Stimulated activated CD4-positive, alpha-beta T cell treated with anti-CD3 and anti-CD28 coated beads, Interleukin-1b, Interleukin-23, amount 100 ng/mL, for 24 hours (primary cell): ENCODE measurements around the gene MYO1F.
"Not testable (repeated sequence)": the region's sequence is repeated elsewhere in the genome, so short reads cannot be mapped to it uniquely, and the experiment has no call there.

Experiments
- DNase-seq, 4 experiments: peaks; one replicate each; pipeline ENCODE4 v3.0.0-alpha.2; 2020; ENCODE audit warnings: low read depth in 4 of 4, low spot score in 1 of 4

The MYO1F gene

GRCh38 chr19:8567522-8568172 is 9.6 kb downstream of the MYO1F start:
- no peak for DNase-seq

- no peak for DNase-seq
Measured at GRCh38 chr19:8566855-8567254, 10.4 kb downstream of the MYO1F start.

GRCh38 chr19:8564866-8565265 is 12.4 kb downstream of the MYO1F start:
- DNase-seq, result not testable (repeated sequence)

DNA sequence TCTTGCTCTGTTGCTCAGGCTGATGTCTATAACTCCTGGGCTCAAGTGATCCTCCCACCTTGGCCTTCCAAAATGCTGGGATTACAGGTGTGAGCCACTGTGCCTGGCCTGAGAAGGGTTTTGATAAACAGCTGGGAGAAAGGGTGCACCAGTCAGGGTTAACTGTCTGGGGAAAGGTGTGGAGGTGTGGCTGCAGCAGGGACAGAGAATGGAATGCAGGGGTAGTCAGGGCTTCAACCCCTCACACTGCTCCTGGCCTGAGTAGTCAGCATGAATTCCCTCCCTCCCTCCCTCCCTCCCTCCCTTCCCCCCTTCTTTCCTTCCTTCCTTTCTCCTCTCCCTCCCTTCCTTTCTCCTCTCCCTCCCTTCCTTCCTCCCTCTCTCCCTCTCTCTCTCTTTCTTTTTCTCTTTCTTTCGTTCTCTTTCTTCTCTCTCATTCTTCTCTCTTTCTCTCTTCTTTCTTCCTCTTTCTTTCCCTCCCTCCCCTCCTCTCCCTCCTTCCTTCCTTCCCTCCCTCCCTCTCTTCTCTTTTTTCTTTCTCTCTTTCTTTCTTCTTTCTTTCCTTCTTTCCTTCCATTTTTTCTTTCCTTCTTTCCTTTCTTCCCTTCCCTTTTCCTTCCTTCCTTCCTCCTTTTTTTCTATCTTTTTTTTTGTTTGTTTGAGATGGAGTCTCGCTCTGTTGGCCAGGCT is 16.0 kb downstream of the MYO1F start:
- DNase-seq, result no peak

- DNase-seq, result no peak
Measured at GRCh38 chr19:8558325-8558724, 18.9 kb downstream of the MYO1F start.

- DNase-seq, result no peak
Measured at GRCh38 chr19:8557642-8558238, 19.5 kb downstream of the MYO1F start.

DNA sequence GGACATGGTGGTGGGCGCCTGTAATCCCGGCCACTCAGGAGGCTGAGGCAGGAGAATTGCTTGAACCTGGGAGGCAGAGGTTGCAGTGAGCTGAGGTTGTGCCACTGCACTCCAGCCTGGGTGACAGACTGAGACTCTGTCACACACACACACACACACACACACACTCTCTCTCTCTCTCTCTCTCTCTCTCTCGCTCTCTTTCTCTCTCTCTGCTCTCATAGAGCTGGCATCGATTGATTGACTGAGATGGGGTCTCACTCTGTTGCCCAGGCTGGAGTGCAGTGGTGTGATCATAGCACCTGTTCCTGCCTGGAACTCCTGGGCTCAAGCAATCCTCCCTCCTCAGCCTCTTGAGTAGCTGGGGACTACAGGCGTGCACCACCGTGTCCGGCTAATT is 23.5 kb downstream of the MYO1F start:
- not testable (repeated sequence) for DNase-seq

DNA sequence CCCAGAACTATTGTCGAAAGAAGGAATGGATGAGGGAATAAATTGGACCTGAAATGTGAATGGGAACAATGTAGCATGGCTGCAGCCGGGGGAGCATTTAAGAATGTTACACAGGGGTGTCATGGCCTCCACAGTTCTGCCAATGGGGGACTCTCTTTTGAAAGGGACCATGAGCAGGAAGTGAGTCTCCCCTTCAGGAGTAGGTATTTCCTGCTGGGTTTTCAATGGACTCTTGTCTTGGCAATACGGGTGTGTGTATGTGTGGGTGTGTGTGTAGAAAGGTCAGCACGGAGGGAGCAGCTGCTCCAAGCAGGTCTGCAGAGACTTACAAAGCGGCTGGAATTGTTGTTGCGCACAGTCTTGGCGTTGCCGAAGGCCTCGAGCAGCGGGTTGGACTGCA is 24.4 kb downstream of the MYO1F start:
- no peak for DNase-seq

DNA sequence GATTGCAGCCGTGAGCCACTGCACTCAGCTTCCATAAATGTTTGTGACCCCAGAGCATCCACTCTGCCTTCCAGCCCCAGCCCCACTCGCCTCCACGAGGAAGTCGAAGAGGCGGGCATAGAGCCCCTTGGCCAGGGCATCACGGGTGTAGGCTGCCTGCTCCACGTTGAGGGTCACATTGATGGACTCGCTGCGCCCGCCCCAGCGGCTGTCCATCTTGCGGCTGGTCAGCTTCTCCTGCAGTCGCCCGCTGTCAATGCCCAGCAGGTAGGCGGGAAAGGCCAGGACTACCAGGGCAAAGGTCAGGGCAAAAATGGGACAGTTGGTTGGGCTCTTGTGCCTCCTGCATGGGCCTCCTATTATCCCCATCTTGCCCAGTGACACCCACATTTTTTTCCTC is 27.2 kb downstream of the MYO1F start:
- DNase-seq, result no peak

DNA sequence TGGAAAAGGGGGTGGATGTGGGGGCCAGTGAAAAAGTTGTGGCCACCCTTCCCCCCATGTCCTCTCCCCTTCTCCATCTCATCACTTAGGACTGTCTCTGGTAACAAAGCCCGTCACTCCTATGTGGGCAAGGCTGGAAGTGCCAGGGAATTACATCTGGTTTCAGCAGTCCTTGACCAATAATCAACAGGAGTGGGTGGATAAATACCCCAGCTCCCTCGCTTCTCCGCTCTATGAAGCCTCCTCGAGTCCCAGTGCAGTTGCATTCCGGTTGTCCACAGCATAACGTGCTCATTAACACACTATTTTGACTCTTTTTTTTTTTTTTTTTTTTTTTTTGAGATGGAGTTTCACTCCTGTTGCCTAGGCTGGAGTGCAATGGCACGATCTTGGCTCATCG is 31.5 kb downstream of the MYO1F start:
- DNase-seq, result no peak

- no peak for DNase-seq
Measured at GRCh38 chr19:8544168-8544567, 33.1 kb downstream of the MYO1F start.

DNA sequence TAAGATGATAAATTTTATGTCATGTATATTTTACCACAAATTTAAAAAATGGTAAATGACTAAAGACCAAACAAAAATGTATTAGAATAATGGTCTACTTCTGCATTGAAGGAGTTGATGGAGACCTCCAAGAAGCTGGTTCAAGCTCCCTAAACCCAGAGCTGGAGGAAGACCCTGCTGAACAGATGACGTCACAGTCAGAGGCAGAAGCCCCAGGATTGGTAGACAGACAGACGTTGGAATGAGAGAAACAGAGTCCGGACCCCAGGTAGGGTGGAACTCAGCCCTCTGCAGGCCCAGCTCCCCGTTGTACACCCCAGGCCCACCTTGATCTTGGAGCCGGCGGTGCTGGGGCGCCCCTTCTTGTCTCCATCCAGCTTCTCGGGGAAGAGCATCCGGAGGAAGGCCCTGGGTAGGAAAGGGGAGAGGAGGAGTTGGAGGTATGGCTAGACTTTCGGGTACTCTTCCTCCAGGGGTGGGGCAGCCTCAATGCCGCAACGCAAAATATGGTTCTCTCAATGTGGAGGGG is 37.6 kb downstream of the MYO1F start:
- no peak for DNase-seq

DNA sequence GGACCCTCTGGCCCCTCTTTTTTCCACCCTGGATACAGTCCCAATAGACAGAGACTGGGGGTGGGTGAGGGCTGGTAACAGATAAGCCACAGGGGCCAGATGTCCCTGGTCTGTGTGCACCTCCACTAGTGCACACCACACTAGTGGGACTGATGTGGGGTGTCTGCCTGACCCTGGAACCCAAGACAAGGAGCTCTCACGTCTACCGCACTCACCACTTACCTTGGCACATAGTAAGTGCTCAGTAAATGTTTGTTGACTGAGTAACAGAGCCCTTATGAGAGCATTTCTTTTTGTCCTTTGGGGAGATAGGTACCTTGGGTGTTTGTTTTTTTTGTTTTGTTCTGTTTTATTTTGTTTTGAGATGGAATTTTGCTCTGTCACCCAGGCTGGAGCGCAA is 40.1 kb downstream of the MYO1F start:
- DNase-seq, result no peak

DNA sequence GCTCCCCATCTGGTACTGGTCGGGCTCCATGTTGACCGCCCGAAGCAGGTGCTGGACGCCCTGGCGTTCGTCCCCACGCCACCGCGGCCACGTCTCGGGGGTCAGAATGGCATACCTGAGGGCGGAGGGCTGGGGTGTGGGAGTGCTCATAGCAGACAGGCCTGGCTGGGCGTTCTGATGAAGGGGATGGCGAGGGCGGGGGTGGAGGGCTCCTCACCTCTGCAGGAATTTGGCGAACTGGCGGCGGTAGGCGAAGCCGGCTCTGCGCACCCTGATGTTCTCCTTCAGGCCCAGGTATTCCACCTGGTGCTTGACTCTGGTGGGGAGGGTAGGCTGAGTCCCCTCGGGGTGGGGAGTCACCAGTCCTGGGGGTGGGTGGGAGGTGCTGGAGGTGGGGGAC is 41.0 kb downstream of the MYO1F start:
- no peak for DNase-seq

DNA sequence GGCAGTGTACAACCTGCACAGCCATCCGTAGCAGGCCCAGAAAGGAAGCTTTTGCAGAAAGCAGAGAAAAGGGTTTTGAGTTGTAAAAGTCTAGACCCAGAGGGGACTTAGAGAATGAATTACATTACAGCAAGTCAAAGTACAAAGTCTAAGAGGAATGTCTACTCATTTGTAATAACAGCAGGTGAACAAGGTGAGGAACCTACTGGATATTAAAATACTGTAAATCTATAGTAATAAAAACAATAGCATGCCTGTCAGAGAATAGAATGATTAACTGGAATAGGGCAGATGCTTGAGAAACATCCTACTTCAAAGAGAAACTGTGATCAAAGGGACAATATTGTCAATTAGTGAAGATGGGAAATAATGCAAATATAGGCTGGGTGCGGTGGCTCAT is 45.0 kb downstream of the MYO1F start:
- DNase-seq, result no peak

DNA sequence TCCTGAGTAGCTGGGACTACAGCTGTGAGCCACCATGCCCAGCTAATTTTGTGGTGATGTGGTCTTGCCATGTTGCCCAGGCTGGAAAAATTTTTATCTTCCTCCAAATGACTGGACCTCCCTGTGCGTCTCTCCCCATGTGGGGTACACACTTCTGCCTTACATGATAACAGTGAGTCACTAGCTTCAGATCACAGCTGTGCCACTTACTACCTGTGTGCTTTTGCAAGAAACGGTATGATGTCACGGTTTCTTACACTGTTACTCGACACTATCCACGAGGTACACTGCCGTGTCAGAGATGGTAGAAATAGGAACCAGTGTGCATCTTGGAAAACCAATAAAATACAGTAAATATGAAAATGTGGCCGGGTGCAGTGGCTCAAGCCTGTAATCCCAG is 45.8 kb downstream of the MYO1F start:
- no peak for DNase-seq

GRCh38 chr19:8530061-8530679 is 47.1 kb downstream of the MYO1F start:
- no peak for DNase-seq

GRCh38 chr19:8529369-8530006 is 47.8 kb downstream of the MYO1F start:
- DNase-seq, result no peak

GRCh38 chr19:8528500-8528899 is 48.7 kb downstream of the MYO1F start:
- DNase-seq, result no peak

- no peak for DNase-seq
Measured at GRCh38 chr19:8526345-8527091, 50.7 kb downstream of the MYO1F start.

DNA sequence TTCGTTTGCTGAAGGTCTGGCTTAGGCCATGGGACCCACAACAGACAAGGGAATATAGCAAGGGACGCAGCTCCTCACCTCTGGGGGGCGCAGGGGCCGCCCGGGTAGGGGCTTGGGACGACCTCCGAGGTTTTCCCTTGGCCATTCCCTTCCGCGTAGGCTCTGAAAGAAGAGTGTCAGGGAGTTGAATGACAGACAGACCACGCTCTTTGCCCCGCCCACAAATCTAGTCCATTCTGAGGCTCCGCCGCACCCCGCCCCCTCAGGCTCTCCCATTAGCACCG is 51.9 kb downstream of the MYO1F start:
- DNase-seq, result no peak
